CD8-positive, alpha-beta memory T cell (primary cell): ENCODE measurements around the gene SLC7A14. TPM values are rescaled to one million over a fixed set of nuclear protein-coding genes. Genes with fewer than 3 reads are reported as not detected.
A peak's percentile ranks its signal among the peaks of the same experiment; 100 is the strongest.

ENCODE experiments used
- CTCF ChIA-PET: fragments of 350-600 bp; sonication (Branson Sonifier 250); formaldehyde crosslinking; loops from one replicate; lab custom pipeline; 2021; ENCODE audit warnings: antibody characterized with exemption; lab: Charles Lee
- POLR2A ChIA-PET: fragments of 350-600 bp; sonication (Branson Sonifier 250); formaldehyde crosslinking; loops from one replicate; lab custom pipeline; 2021; ENCODE audit warnings: antibody characterized with exemption; lab: Charles Lee
- DNase-seq, 5 donors: peaks; one replicate each; pipeline versions ENCODE4 v3.0.0 to v3.0.0-alpha.2; 2020 to 2022; ENCODE audit warnings: mixed read lengths in 1 of 5
- H3K27ac ChIP-seq: one replicate; pipeline ENCODE4 v1.7.0; 2013; ENCODE audit warnings: low read depth, mild to moderate bottlenecking, low read length, moderate library complexity
- H3K27me3 ChIP-seq: 2 replicates; pipeline ENCODE4 v1.7.0; 2013; ENCODE audit warnings: low read length, mild to moderate bottlenecking; ENCODE audit not compliant: insufficient read depth, poor library complexity, severe bottlenecking
- H3K36me3 ChIP-seq: 2 replicates; pipeline ENCODE4 v1.7.0; 2013; ENCODE audit warnings: mild to moderate bottlenecking, low read length, moderate library complexity; ENCODE audit not compliant: insufficient read depth
- H3K4me1 ChIP-seq: 2 replicates; pipeline ENCODE4 v1.7.0; 2013; ENCODE audit warnings: mild to moderate bottlenecking, low read length, moderate library complexity; ENCODE audit not compliant: insufficient read depth
- H3K4me3 ChIP-seq: 2 replicates; pipeline ENCODE4 v1.7.0; 2013; ENCODE audit warnings: mild to moderate bottlenecking, low read length
- H3K9me3 ChIP-seq: 2 replicates; pipeline ENCODE4 v1.7.0; 2013; ENCODE audit warnings: mild to moderate bottlenecking, low read length
- H3K27ac Mint-ChIP-seq, 8 donors: one replicate each; pipeline ENCODE4 v1.8.0; 2020 to 2021; ENCODE audit warnings: mixed read lengths in 8 of 8, mild to moderate bottlenecking in 6 of 8, inconsistent platforms in 3 of 8, moderate library complexity in 3 of 8
- H3K27me3 Mint-ChIP-seq, 2 donors: one replicate each; pipeline ENCODE4 v1.8.0; 2020 to 2021; ENCODE audit warnings: mixed read lengths in 2 of 2, mild to moderate bottlenecking in 1 of 2, moderate library complexity in 1 of 2
- H3K36me3 Mint-ChIP-seq, 3 donors: one replicate each; pipeline ENCODE4 v1.8.0; 2020 to 2021; ENCODE audit warnings: mixed read lengths in 3 of 3, inconsistent platforms in 1 of 3, mild to moderate bottlenecking in 1 of 3
- H3K4me1 Mint-ChIP-seq, 3 donors: one replicate each; pipeline ENCODE4 v1.8.0; 2020 to 2021; ENCODE audit warnings: mixed read lengths in 3 of 3, inconsistent platforms in 1 of 3, mild to moderate bottlenecking in 1 of 3
- H3K4me3 Mint-ChIP-seq, 7 donors: one replicate each; pipeline ENCODE4 v1.8.0; 2020 to 2021; ENCODE audit warnings: mixed read lengths in 7 of 7, mild to moderate bottlenecking in 6 of 7, moderate library complexity in 4 of 7, inconsistent platforms in 2 of 7
- H3K9me3 Mint-ChIP-seq, 5 donors: one replicate each; pipeline ENCODE4 v1.8.0; 2020 to 2022; ENCODE audit warnings: mixed read lengths in 5 of 5, mild to moderate bottlenecking in 3 of 5, moderate library complexity in 2 of 5, inconsistent platforms in 1 of 5
- polyA plus RNA-seq: library from polyadenylated mRNA; unstranded; fragments of 300-500 nt; fragmentation: Illumina TruSeq; gene quantifications from one replicate; pipeline ENCODE4 v1.2.3, GENCODE V29; 2021
- total RNA-seq, 2 experiments: library from RNA; stranded (reverse); gene quantifications; one replicate each; pipeline ENCODE4 v1.2.3, GENCODE V29; 2021

Gene SLC7A14
- total and polyA plus RNA-seq, 3 experiments from 2014 or later = not detected

DNA sequence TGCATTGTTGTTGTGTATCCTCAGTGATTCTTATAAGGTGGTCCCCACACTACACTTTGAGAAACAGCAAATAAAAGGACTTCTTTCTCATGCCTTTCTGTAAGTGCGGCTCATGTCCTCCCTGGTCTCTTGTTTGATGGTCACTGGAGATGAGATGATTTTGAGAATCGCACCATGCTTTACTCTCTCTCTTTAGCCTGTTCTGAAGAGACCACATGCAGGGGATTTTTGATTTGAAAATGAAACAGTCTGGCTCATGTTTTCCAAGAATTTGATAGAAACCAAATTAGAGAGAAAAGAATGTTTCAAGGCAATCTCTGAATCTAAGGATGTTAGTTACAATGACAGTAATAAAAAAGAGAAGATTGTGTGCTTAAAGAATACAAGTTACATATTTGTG is 149.2 kb downstream of the SLC7A14 start:
- ChIA-PET POLR2A (no interaction called here), CTCF (no interaction called here)
- no peaks in the 10 kb centered on the region for H3K9me3 Mint-ChIP-seq
- no peaks in the 10 kb centered on the region for H3K36me3 ChIP-seq
- no peak overlapping the region for H3K27ac Mint-ChIP-seq
- no peak overlapping the region for H3K27ac ChIP-seq
- H3K27me3 Mint-ChIP-seq = peaks cover 13 to 34% of the 10 kb centered on the region in 2 donors
- H3K9me3 ChIP-seq = no peaks in the 10 kb centered on the region
- no peak for DNase-seq
- no peaks in the 10 kb centered on the region for H3K27me3 ChIP-seq
- H3K4me3 Mint-ChIP-seq = no peak overlapping the region
- H3K4me1 ChIP-seq = no peaks in the 10 kb centered on the region
- no peak overlapping the region for H3K4me3 ChIP-seq
- H3K36me3 Mint-ChIP-seq = peaks cover 0 to 2% (median 0%) of the 10 kb centered on the region in 3 donors
- H3K4me1 Mint-ChIP-seq = no peaks in the 10 kb centered on the region

DNA sequence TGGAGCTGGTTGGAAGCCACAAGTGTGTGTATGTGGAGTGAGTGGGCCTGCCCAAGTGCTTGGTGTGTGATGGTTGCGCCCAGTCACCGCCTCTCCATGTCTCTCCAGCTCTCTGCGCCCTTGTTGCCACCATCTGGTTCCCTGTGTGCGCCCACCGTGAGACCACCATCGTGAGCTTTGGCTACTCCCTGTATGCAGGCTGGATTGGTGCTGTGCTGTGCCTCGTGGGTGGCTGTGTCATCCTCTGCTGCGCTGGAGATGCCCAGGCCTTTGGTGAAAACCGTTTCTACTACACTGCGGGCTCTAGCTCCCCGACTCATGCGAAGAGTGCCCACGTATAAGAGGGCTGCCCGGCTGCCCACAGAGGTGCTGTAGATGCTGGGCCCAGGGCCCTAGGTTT is 153.5 kb downstream of the SLC7A14 start:
- Mint-ChIP-seq H3K9me3 (no peaks in the 10 kb centered on the region), H3K27me3 (peaks cover 6 to 14% of the 10 kb centered on the region in 2 donors), H3K4me3 (no peak overlapping the region), H3K36me3 (peaks cover 0 to 2% (median 0%) of the 10 kb centered on the region in 3 donors), H3K4me1 (peaks cover 5 to 16% (median 15%) of the 10 kb centered on the region in 3 donors), H3K27ac (peak overlapping the region in 1 of 8 donors; percentile 41)
- CTCF ChIA-PET = interaction anchor here (0.6 kb wide), 1 partner anchor 655 kb away, joined by 4 read pairs; no protein-coding TSS in a partner anchor
- H3K27ac ChIP-seq = no peak overlapping the region
- POLR2A ChIA-PET = no interaction called here
- H3K9me3 ChIP-seq = no peaks in the 10 kb centered on the region
- H3K4me1 ChIP-seq = peaks cover 10% of the 10 kb centered on the region
- no peak overlapping the region for H3K4me3 ChIP-seq
- no peaks in the 10 kb centered on the region for H3K36me3 ChIP-seq
- DNase-seq = no peak
- H3K27me3 ChIP-seq = no peaks in the 10 kb centered on the region

- Mint-ChIP-seq H3K4me1 (peaks cover 5 to 16% (median 15%) of the 10 kb centered on the region in 3 donors), H3K9me3 (no peaks in the 10 kb centered on the region), H3K27ac (no peak overlapping the region), H3K36me3 (no peaks in the 10 kb centered on the region), H3K27me3 (peaks cover 3 to 14% of the 10 kb centered on the region in 2 donors), H3K4me3 (no peak overlapping the region)
- ChIA-PET POLR2A (no interaction called here), CTCF (interaction anchor here (0.6 to 1.3 kb wide), 2 partner anchors 20 to 245 kb away, joined by 4 to 5 read pairs; no protein-coding TSS in a partner anchor)
- H3K4me1 ChIP-seq = peaks cover 10% of the 10 kb centered on the region
- H3K27me3 ChIP-seq = no peaks in the 10 kb centered on the region
- H3K27ac ChIP-seq = no peak overlapping the region
- DNase-seq = no peak
- H3K4me3 ChIP-seq = no peak overlapping the region
- no peaks in the 10 kb centered on the region for H3K36me3 ChIP-seq
- H3K9me3 ChIP-seq = no peaks in the 10 kb centered on the region
Measured at GRCh38 chr3:170431054-170431453, 154.8 kb downstream of the SLC7A14 start.

GRCh38 chr3:170429050-170429449 is 156.8 kb downstream of the SLC7A14 start:
- peaks cover 10% of the 10 kb centered on the region for H3K4me1 ChIP-seq
- CTCF ChIA-PET = no interaction called here
- no peaks in the 10 kb centered on the region for H3K9me3 ChIP-seq
- H3K36me3 ChIP-seq = no peaks in the 10 kb centered on the region
- H3K4me1 Mint-ChIP-seq = peaks cover 5 to 16% (median 15%) of the 10 kb centered on the region in 3 donors
- H3K36me3 Mint-ChIP-seq = no peaks in the 10 kb centered on the region
- no peak overlapping the region for H3K27ac Mint-ChIP-seq
- no peak overlapping the region for H3K4me3 ChIP-seq
- no peak overlapping the region for H3K27ac ChIP-seq
- DNase-seq = no peak
- no peak overlapping the region for H3K4me3 Mint-ChIP-seq
- POLR2A ChIA-PET = no interaction called here
- H3K9me3 Mint-ChIP-seq = no peaks in the 10 kb centered on the region
- peaks cover 7 to 16% of the 10 kb centered on the region in 2 donors for H3K27me3 Mint-ChIP-seq
- no peaks in the 10 kb centered on the region for H3K27me3 ChIP-seq

DNA sequence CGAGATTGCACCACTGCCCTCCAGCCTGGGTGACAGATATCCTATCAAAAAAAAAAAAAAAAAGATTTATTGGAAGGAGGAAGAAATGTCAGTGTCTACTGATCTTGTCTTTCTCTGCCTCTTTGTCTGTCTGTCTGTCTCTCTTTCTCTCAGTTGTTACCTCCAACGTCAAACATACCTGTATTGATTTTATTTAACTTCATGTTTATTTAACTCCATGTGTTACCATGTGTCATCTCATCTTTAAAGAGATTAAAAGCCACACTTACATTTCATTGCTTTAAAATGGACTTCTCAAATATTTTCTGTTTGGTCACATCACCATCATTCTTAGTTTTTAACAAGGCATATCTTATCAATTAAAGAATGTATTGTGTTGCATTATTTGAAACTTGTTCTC is 157.8 kb downstream of the SLC7A14 start:
- no peaks in the 10 kb centered on the region for H3K36me3 ChIP-seq
- POLR2A ChIA-PET = no interaction called here
- Mint-ChIP-seq H3K36me3 (peaks cover 0 to 3% (median 0%) of the 10 kb centered on the region in 3 donors), H3K27ac (no peak overlapping the region), H3K4me1 (peaks cover 5 to 16% (median 15%) of the 10 kb centered on the region in 3 donors), H3K9me3 (no peaks in the 10 kb centered on the region), H3K4me3 (no peak overlapping the region), H3K27me3 (peaks cover 7 to 21% of the 10 kb centered on the region in 2 donors)
- no peak overlapping the region for H3K27ac ChIP-seq
- CTCF ChIA-PET = no interaction called here
- no peaks in the 10 kb centered on the region for H3K27me3 ChIP-seq
- no peak for DNase-seq
- H3K4me1 ChIP-seq = peaks cover 10% of the 10 kb centered on the region
- H3K9me3 ChIP-seq = no peaks in the 10 kb centered on the region
- H3K4me3 ChIP-seq = no peak overlapping the region

GRCh38 chr3:170426240-170426797 is 159.6 kb downstream of the SLC7A14 start:
- peaks cover 13 to 29% of the 10 kb centered on the region in 2 donors for H3K27me3 Mint-ChIP-seq
- peak overlapping the region in 1 of 8 donors; percentile 69 for H3K27ac Mint-ChIP-seq
- Histone ChIP-seq H3K27me3 (no peaks in the 10 kb centered on the region), H3K9me3 (no peaks in the 10 kb centered on the region), H3K4me1 (peaks cover 10% of the 10 kb centered on the region), H3K4me3 (no peak overlapping the region), H3K27ac (no peak overlapping the region), H3K36me3 (no peaks in the 10 kb centered on the region)
- peaks cover 5 to 16% (median 15%) of the 10 kb centered on the region in 3 donors for H3K4me1 Mint-ChIP-seq
- DNase-seq = no peak
- H3K9me3 Mint-ChIP-seq = no peaks in the 10 kb centered on the region
- no peak overlapping the region for H3K4me3 Mint-ChIP-seq
- ChIA-PET POLR2A (no interaction called here), CTCF (no interaction called here)
- H3K36me3 Mint-ChIP-seq = peaks cover 0 to 3% (median 0%) of the 10 kb centered on the region in 3 donors

- Histone ChIP-seq H3K36me3 (no peaks in the 10 kb centered on the region), H3K4me1 (peaks cover 10% of the 10 kb centered on the region), H3K9me3 (no peaks in the 10 kb centered on the region), H3K27me3 (no peaks in the 10 kb centered on the region), H3K27ac (no peak overlapping the region), H3K4me3 (no peak overlapping the region)
- Mint-ChIP-seq H3K27me3 (peaks cover 15 to 32% of the 10 kb centered on the region in 2 donors), H3K36me3 (peaks cover 0 to 3% (median 0%) of the 10 kb centered on the region in 3 donors), H3K4me1 (peaks cover 5 to 17% (median 16%) of the 10 kb centered on the region in 3 donors), H3K27ac (peak overlapping the region in 1 of 8 donors; percentile 68), H3K9me3 (no peaks in the 10 kb centered on the region), H3K4me3 (no peak overlapping the region)
- ChIA-PET CTCF (no interaction called here), POLR2A (no interaction called here)
- no peak for DNase-seq
Measured at GRCh38 chr3:170425491-170426239, 160.2 kb downstream of the SLC7A14 start.

GRCh38 chr3:170424879-170425278 is 161.0 kb downstream of the SLC7A14 start:
- Mint-ChIP-seq H3K4me3 (no peak overlapping the region), H3K36me3 (peaks cover 0 to 3% (median 0%) of the 10 kb centered on the region in 3 donors), H3K27me3 (peaks cover 19 to 38% of the 10 kb centered on the region in 2 donors), H3K4me1 (peaks cover 9 to 23% (median 22%) of the 10 kb centered on the region in 3 donors), H3K27ac (no peak overlapping the region), H3K9me3 (no peaks in the 10 kb centered on the region)
- Histone ChIP-seq H3K27ac (no peak overlapping the region), H3K4me1 (peaks cover 10% of the 10 kb centered on the region), H3K4me3 (no peak overlapping the region), H3K27me3 (peaks cover 8% of the 10 kb centered on the region), H3K36me3 (no peaks in the 10 kb centered on the region), H3K9me3 (no peaks in the 10 kb centered on the region)
- ChIA-PET POLR2A (no interaction called here), CTCF (interaction anchor here (1.1 kb wide), 1 partner anchor 14 kb away, joined by 3 read pairs; no protein-coding TSS in a partner anchor)
- no peak for DNase-seq
